Esophagus muscularis mucosa (tissue), 4 donors: ENCODE data around the gene KSR1.

Source experiments
- CTCF ChIP-seq, 3 experiments: fragments of 200-600 bp in 2 of 3; fragments of 450-650 bp in 1 of 3; sonication (generic) in 2 of 3; IDR thresholded peaks; one replicate each; pipeline ENCODE4 v1.5.1; 2017 to 2019; ENCODE audit warnings: antibody characterized with exemption in 3 of 3, mild to moderate bottlenecking in 2 of 3, moderate library complexity in 1 of 3
- EP300 ChIP-seq: sonication (generic); formaldehyde crosslinking; IDR thresholded peaks from one replicate; pipeline ENCODE4 v1.6.1; 2017; ENCODE audit warnings: antibody characterized with exemption
- POLR2A ChIP-seq: fragments of 450-650 bp; IDR thresholded peaks from one replicate; pipeline ENCODE4 v1.6.1; 2017; ENCODE audit warnings: antibody characterized with exemption, moderate library complexity, mild to moderate bottlenecking, low read depth
- POLR2AphosphoS5 ChIP-seq, 2 donors: sonication (generic); formaldehyde crosslinking; IDR thresholded peaks; one replicate each; pipeline ENCODE4 v1.6.1; 2017; ENCODE audit warnings: antibody characterized with exemption in 2 of 2

GRCh38 chr17:27598337-27599050 is 142.2 kb downstream of the KSR1 start:
- TF ChIP-seq POLR2AphosphoS5 (IDR thresholded peaks at IDR 0.05) (no peak), CTCF (IDR thresholded peaks at IDR 0.05) (no peak), POLR2A (no peak), EP300 (no peak)
